ENCODE results near the gene RAD9A. TPM values are rescaled to one million over a fixed set of nuclear protein-coding genes. Genes with fewer than 3 reads are reported as not detected.

The RAD9A gene
- total and polyA plus RNA-seq, 4 donors, result 10.4 to 43.5 (median 26.1) TPM

Small RNA genes within 50 kb of the gene (small RNA-seq; reads per million reads assigned to genes)
- gene RN7SKP239 (ENCODE audit: low replicate concordance) (not detected), gene RNU6-1238P (ENCODE audit: low replicate concordance) (not detected)

Other genes with a start within 250 kb of the RAD9A start
- 10 to 100 TPM; 44.6 to 44.9 TPM for gene GRK2, start 125.5 kb upstream of the RAD9A start, total RNA-seq
- 100 to 1,000 TPM; 107 to 125 TPM for gene GRK2, start 125.5 kb upstream of the RAD9A start, polyA plus RNA-seq (ENCODE audit: insufficient read length in 2 of 2)
- gene ANKRD13D, start 102.7 kb upstream of the RAD9A start, total RNA-seq, result 10 to 100 TPM; 42.8 to 44.9 TPM
- 100 to 1,000 TPM in 1 of 2 donors, 10 to 100 TPM in 1; 77.3 to 115 TPM for gene ANKRD13D, start 102.7 kb upstream of the RAD9A start, polyA plus RNA-seq (ENCODE audit: insufficient read length in 2 of 2)
- 10 to 100 TPM in 1 of 2 donors, 1 to 10 TPM in 1; 7.1 to 14.7 TPM for gene SSH3, start 88.5 kb upstream of the RAD9A start, total RNA-seq
- 10 to 100 TPM; 14.2 to 21.5 TPM for gene SSH3, start 88.5 kb upstream of the RAD9A start, polyA plus RNA-seq (ENCODE audit: insufficient read length in 2 of 2)
- gene POLD4, start 38.4 kb upstream of the RAD9A start, total RNA-seq, result 10 to 100 TPM in 1 of 2 donors, 1 to 10 TPM in 1; 7.8 to 33.2 TPM
- gene POLD4, start 38.4 kb upstream of the RAD9A start, polyA plus RNA-seq (ENCODE audit: insufficient read length in 2 of 2), result 10 to 100 TPM; 18.0 to 34.8 TPM
- gene CLCF1, start 18.4 kb upstream of the RAD9A start, total RNA-seq, result under 1 TPM; 0.50 to 0.72 TPM
- gene CLCF1, start 18.4 kb upstream of the RAD9A start, polyA plus RNA-seq (ENCODE audit: insufficient read length in 2 of 2), result 1 to 10 TPM; 1.5 to 3.3 TPM
- gene PPP1CA, start 9.9 kb downstream of the RAD9A start, total RNA-seq, result 100 to 1,000 TPM in 1 of 2 donors, 10 to 100 TPM in 1; 81.2 to 130 TPM
- 100 to 1,000 TPM; 115 to 119 TPM for gene PPP1CA, start 9.9 kb downstream of the RAD9A start, polyA plus RNA-seq (ENCODE audit: insufficient read length in 2 of 2)
- 1 to 10 TPM in 1 of 2 donors, under 1 TPM in 1; 0.83 to 1.9 TPM for gene TBC1D10C, start 12.1 kb downstream of the RAD9A start, total RNA-seq
- 1 to 10 TPM; 2.1 to 5.7 TPM for gene TBC1D10C, start 12.1 kb downstream of the RAD9A start, polyA plus RNA-seq (ENCODE audit: insufficient read length in 2 of 2)
- 10 to 100 TPM in 1 of 2 donors, 1 to 10 TPM in 1; 8.6 to 17.1 TPM for gene CARNS1, start 23.7 kb downstream of the RAD9A start, total RNA-seq
- gene CARNS1, start 23.7 kb downstream of the RAD9A start, polyA plus RNA-seq (ENCODE audit: insufficient read length in 2 of 2), result 10 to 100 TPM; 34.2 to 38.6 TPM
- 10 to 100 TPM; 14.2 to 35.4 TPM for gene RPS6KB2, start 36.5 kb downstream of the RAD9A start, total RNA-seq
- gene RPS6KB2, start 36.5 kb downstream of the RAD9A start, polyA plus RNA-seq (ENCODE audit: insufficient read length in 2 of 2), result 10 to 100 TPM; 38.3 to 46.7 TPM
- 1 to 10 TPM in 1 of 2 donors, under 1 TPM in 1; 0.40 to 1.6 TPM for gene PTPRCAP, start 45.7 kb downstream of the RAD9A start, total RNA-seq
- gene PTPRCAP, start 45.7 kb downstream of the RAD9A start, polyA plus RNA-seq (ENCODE audit: insufficient read length in 2 of 2), result 1 to 10 TPM; 1.9 to 3.0 TPM
- 10 to 100 TPM; 27.8 to 64.1 TPM for gene CORO1B, start 51.5 kb downstream of the RAD9A start, total RNA-seq
- gene CORO1B, start 51.5 kb downstream of the RAD9A start, polyA plus RNA-seq (ENCODE audit: insufficient read length in 2 of 2), result 10 to 100 TPM; 57.7 to 58.2 TPM
- gene GPR152, start 60.7 kb downstream of the RAD9A start, total RNA-seq, result not detected
- gene GPR152, start 60.7 kb downstream of the RAD9A start, polyA plus RNA-seq (ENCODE audit: insufficient read length in 2 of 2), result not detected
- gene CABP4, start 63.4 kb downstream of the RAD9A start, total RNA-seq, result under 1 TPM; 0.30 to 0.39 TPM
- gene CABP4, start 63.4 kb downstream of the RAD9A start, polyA plus RNA-seq (ENCODE audit: insufficient read length in 2 of 2), result under 1 TPM; 0.53 to 0.67 TPM
- 10 to 100 TPM; 14.9 to 19.7 TPM for gene TMEM134, start 77.3 kb downstream of the RAD9A start, total RNA-seq
- gene TMEM134, start 77.3 kb downstream of the RAD9A start, polyA plus RNA-seq (ENCODE audit: insufficient read length in 2 of 2), result 10 to 100 TPM; 48.8 to 69.0 TPM
- gene AIP, start 91.0 kb downstream of the RAD9A start, total RNA-seq, result 10 to 100 TPM; 47.0 to 77.4 TPM
- 10 to 100 TPM; 64.5 to 65.7 TPM for gene AIP, start 91.0 kb downstream of the RAD9A start, polyA plus RNA-seq (ENCODE audit: insufficient read length in 2 of 2)
- 10 to 100 TPM; 34.0 to 48.6 TPM for gene PITPNM1, start 113.4 kb downstream of the RAD9A start, total RNA-seq
- gene PITPNM1, start 113.4 kb downstream of the RAD9A start, polyA plus RNA-seq (ENCODE audit: insufficient read length in 2 of 2), result 100 to 1,000 TPM; 101 to 118 TPM
- gene CDK2AP2, start 116.2 kb downstream of the RAD9A start, total RNA-seq, result 10 to 100 TPM in 1 of 2 donors, 1 to 10 TPM in 1; 8.7 to 27.5 TPM
- gene CDK2AP2, start 116.2 kb downstream of the RAD9A start, polyA plus RNA-seq (ENCODE audit: insufficient read length in 2 of 2), result 10 to 100 TPM; 51.1 to 53.2 TPM
- gene CABP2, start 131.5 kb downstream of the RAD9A start, total RNA-seq, result under 1 TPM in 1 of 2 donors, not detected in 1; 0.22 TPM
- gene CABP2, start 131.5 kb downstream of the RAD9A start, polyA plus RNA-seq (ENCODE audit: insufficient read length in 2 of 2), result not detected
- gene GSTP1, start 191.8 kb downstream of the RAD9A start, total RNA-seq, result 100 to 1,000 TPM; 241 to 756 TPM
- gene GSTP1, start 191.8 kb downstream of the RAD9A start, polyA plus RNA-seq (ENCODE audit: insufficient read length in 2 of 2), result 100 to 1,000 TPM; 445 to 502 TPM
- 100 to 1,000 TPM; 144 to 219 TPM for gene NDUFV1, start 214.9 kb downstream of the RAD9A start, total RNA-seq
- 100 to 1,000 TPM; 243 to 292 TPM for gene NDUFV1, start 214.9 kb downstream of the RAD9A start, polyA plus RNA-seq (ENCODE audit: insufficient read length in 2 of 2)
- gene NUDT8, start 238.0 kb downstream of the RAD9A start, total RNA-seq, result 1 to 10 TPM; 2.6 to 6.8 TPM
- gene NUDT8, start 238.0 kb downstream of the RAD9A start, polyA plus RNA-seq (ENCODE audit: insufficient read length in 2 of 2), result 1 to 10 TPM; 6.2 to 6.6 TPM
- gene TBX10, start 247.8 kb downstream of the RAD9A start, total RNA-seq, result not detected
- not detected for gene TBX10, start 247.8 kb downstream of the RAD9A start, polyA plus RNA-seq (ENCODE audit: insufficient read length in 2 of 2)

Measured in spinal cord (tissue), 4 donors.